OCI-LY1 (cell line): Measurements from ENCODE around the gene ARHGAP27.

Experiments
- H2AFZ ChIP-seq: fragments of 200-600 bp; sonication (generic), shearing (Covaris generic); 2 replicates; pipeline ENCODE4 v1.6.0; 2014; ENCODE audit warnings: antibody characterized with exemption, mild to moderate bottlenecking, low read length
- H3F3A ChIP-seq: fragments of 200-600 bp; sonication (generic), shearing (Covaris generic); 2 replicates; pipeline ENCODE4 v1.6.0; 2014; ENCODE audit warnings: mild to moderate bottlenecking, antibody characterized with exemption, low read length, moderate library complexity; ENCODE audit not compliant: insufficient read depth
- H3K27ac ChIP-seq: fragments of 200-600 bp; sonication (generic); 2 replicates; pipeline ENCODE4 v1.5.1; 2014; ENCODE audit warnings: low read length, mixed run types, mild to moderate bottlenecking, low read depth; ENCODE audit not compliant: poor library complexity, severe bottlenecking
- H3K27me3 ChIP-seq: fragments of 200-600 bp; sonication (generic); 2 replicates; pipeline ENCODE4 v1.6.0; 2014; ENCODE audit warnings: antibody characterized with exemption, mild to moderate bottlenecking, low read length, moderate library complexity; ENCODE audit not compliant: insufficient read depth
- H3K36me3 ChIP-seq: fragments of 200-600 bp; sonication (generic); 2 replicates; pipeline ENCODE4 v1.6.1; 2014; ENCODE audit warnings: mild to moderate bottlenecking, antibody characterized with exemption, low read length, moderate library complexity, mixed read lengths; ENCODE audit not compliant: insufficient read depth
- H3K4me1 ChIP-seq: fragments of 200-600 bp; sonication (generic); 2 replicates; pipeline ENCODE4 v1.5.1; 2014; ENCODE audit warnings: mild to moderate bottlenecking, low read length, moderate library complexity; ENCODE audit not compliant: insufficient read depth, severe bottlenecking
- H3K4me2 ChIP-seq: fragments of 200-600 bp; sonication (generic), shearing (Covaris generic); 2 replicates; pipeline ENCODE4 v1.6.1; 2014; ENCODE audit warnings: low read length
- H3K4me3 ChIP-seq: fragments of 200-600 bp; sonication (generic); 2 replicates; pipeline ENCODE4 v1.5.1; 2014; ENCODE audit warnings: low read length, low read depth, mild to moderate bottlenecking, mixed read lengths; ENCODE audit not compliant: poor library complexity, severe bottlenecking
- H3K79me2 ChIP-seq: fragments of 200-600 bp; shearing (Covaris generic); 2 replicates; pipeline ENCODE4 v1.6.1; 2016; ENCODE audit warnings: mixed run types, low read length, mixed read lengths; ENCODE audit not compliant: insufficient read depth
- H3K9ac ChIP-seq: fragments of 200-600 bp; sonication (generic), shearing (Covaris generic); 2 replicates; pipeline ENCODE4 v1.6.1; 2014; ENCODE audit warnings: mild to moderate bottlenecking, low read length, mixed read lengths
- H3K9me2 ChIP-seq: fragments of 200-600 bp; sonication (generic), shearing (Covaris generic); 2 replicates; pipeline ENCODE4 v1.6.1; 2014; ENCODE audit warnings: low read depth, mild to moderate bottlenecking, low read length, mixed read lengths
- H3K9me3 ChIP-seq: fragments of 200-600 bp; shearing (Covaris generic); 2 replicates; pipeline ENCODE4 v1.6.1; 2014; ENCODE audit warnings: low read length, mixed read lengths
- H4K20me1 ChIP-seq: fragments of 200-600 bp; sonication (generic), shearing (Covaris generic); 2 replicates; pipeline ENCODE4 v1.6.0; 2016; ENCODE audit warnings: mild to moderate bottlenecking, low read length; ENCODE audit not compliant: insufficient read depth
- EZH2 ChIP-seq: fragments of 200-600 bp; sonication (generic), shearing (Covaris generic); IDR thresholded peaks from 2 replicates; pipeline ENCODE4 v1.8.0; 2017; ENCODE audit warnings: borderline replicate concordance, mixed run types, mild to moderate bottlenecking, antibody characterized with exemption, low read length, moderate library complexity, mixed read lengths
- TF ChIP-seq, protein P1 (sequence below): fragments of 200-600 bp; sonication (generic), shearing (Covaris generic); IDR thresholded peaks from 2 replicates; pipeline ENCODE4 v1.5.1; 2017; ENCODE audit warnings: mild to moderate bottlenecking, antibody characterized with exemption, low read length, moderate library complexity, mixed read lengths

ARHGAP27 gene

GRCh38 chr17:45395569-45396415 lies 36.9 kb downstream of the ARHGAP27 start:
- Histone ChIP-seq H3K27me3 (no peaks in the 10 kb centered on the region), H3K4me1 (no peaks in the 10 kb centered on the region), H4K20me1 (no peaks in the 10 kb centered on the region), H3K4me2 (no peak overlapping the region), H3K9me3 (no peaks in the 10 kb centered on the region), H3K36me3 (peaks cover 22% of the 10 kb centered on the region; the same call in 1 of the 2 replicates), H3F3A (no peaks in the 10 kb centered on the region), H3K9ac (no peak overlapping the region), H3K27ac (no peak overlapping the region), H3K9me2 (no peaks in the 10 kb centered on the region), H2AFZ (no peak overlapping the region), H3K79me2 (no peaks in the 10 kb centered on the region), H3K4me3 (no peak overlapping the region)
- TF ChIP-seq, protein P1, sequence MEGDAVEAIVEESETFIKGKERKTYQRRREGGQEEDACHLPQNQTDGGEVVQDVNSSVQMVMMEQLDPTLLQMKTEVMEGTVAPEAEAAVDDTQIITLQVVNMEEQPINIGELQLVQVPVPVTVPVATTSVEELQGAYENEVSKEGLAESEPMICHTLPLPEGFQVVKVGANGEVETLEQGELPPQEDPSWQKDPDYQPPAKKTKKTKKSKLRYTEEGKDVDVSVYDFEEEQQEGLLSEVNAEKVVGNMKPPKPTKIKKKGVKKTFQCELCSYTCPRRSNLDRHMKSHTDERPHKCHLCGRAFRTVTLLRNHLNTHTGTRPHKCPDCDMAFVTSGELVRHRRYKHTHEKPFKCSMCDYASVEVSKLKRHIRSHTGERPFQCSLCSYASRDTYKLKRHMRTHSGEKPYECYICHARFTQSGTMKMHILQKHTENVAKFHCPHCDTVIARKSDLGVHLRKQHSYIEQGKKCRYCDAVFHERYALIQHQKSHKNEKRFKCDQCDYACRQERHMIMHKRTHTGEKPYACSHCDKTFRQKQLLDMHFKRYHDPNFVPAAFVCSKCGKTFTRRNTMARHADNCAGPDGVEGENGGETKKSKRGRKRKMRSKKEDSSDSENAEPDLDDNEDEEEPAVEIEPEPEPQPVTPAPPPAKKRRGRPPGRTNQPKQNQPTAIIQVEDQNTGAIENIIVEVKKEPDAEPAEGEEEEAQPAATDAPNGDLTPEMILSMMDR = no peak
- no peak for TF ChIP-seq EZH2

DNA sequence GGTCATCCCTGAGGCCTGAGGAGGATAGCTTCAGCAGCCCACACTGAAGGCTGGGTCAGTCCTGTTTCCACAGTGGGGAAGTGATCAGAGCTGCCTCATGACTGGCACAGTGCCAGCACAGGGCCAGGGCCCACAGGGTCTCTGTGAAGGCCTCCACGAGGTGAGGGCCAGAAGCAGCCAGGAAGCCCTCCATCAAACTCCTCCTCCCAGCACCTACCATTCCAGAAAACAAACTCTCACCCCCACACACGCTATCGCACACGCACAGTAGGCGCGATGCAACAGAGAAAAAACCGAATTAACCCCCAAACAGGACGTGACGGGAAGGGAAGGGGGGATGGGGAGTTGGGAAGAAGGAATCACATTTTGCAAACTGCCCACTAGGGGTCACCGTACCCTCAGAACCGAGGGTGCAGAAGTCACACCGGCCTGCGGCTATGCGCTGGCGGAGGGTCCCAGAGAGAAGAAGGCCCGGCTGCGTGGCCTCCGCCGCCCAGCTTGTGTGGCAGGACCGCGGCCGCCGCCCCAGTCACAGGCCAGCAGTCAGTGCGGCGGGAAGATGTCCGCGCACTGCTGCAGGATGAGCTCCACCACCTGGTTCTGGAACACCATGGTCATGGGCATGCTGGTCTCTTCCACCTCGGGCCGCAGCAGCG lies 37.6 kb downstream of the ARHGAP27 start:
- Histone ChIP-seq H3K27ac (no peak overlapping the region), H3K36me3 (peaks cover 19% of the 10 kb centered on the region; the same call in 1 of the 2 replicates), H3F3A (no peaks in the 10 kb centered on the region), H3K9ac (no peak overlapping the region), H4K20me1 (no peaks in the 10 kb centered on the region), H3K9me2 (no peaks in the 10 kb centered on the region), H3K4me1 (no peaks in the 10 kb centered on the region), H3K79me2 (no peaks in the 10 kb centered on the region), H3K9me3 (no peaks in the 10 kb centered on the region), H2AFZ (no peak overlapping the region), H3K27me3 (no peaks in the 10 kb centered on the region), H3K4me2 (no peak overlapping the region), H3K4me3 (no peak overlapping the region)
- TF ChIP-seq, protein P1 = peak; percentile 77
- TF ChIP-seq EZH2 = no peak

DNA sequence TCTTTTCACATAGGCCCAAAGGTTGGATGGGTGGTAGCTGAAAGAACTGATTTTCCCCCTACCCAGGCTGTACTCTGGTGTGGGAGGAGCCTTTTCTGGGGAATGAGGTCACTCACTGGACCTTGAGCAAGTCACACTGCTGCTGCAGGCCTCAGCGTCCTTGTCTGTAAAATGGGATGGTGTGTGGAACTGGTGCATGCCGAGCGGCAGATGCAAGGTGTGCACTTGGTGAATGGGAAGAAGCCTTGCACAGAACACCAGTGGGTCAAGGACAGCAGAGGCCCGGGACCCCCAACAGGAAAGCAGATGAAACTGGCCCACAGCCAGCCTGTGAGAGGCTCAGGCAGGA lies 38.1 kb downstream of the ARHGAP27 start:
- Histone ChIP-seq H3K4me2 (no peak overlapping the region), H3K9me3 (no peaks in the 10 kb centered on the region), H3K9me2 (no peaks in the 10 kb centered on the region), H3K9ac (no peak overlapping the region), H3K36me3 (peaks cover 14% of the 10 kb centered on the region; the same call in 1 of the 2 replicates), H3K4me3 (no peak overlapping the region), H3K27ac (no peak overlapping the region), H3K27me3 (no peaks in the 10 kb centered on the region), H3F3A (no peaks in the 10 kb centered on the region), H3K79me2 (no peaks in the 10 kb centered on the region), H3K4me1 (no peaks in the 10 kb centered on the region), H4K20me1 (no peaks in the 10 kb centered on the region), H2AFZ (no peak overlapping the region)
- no peak for TF ChIP-seq EZH2
- TF ChIP-seq, protein P1 = no peak
